Tibial nerve (tissue), 4 donors: ENCODE results near the gene RAPGEF6. TPM values are rescaled to one million over a fixed set of nuclear protein-coding genes. Genes with fewer than 3 reads are reported as not detected.
A peak's percentile ranks its signal among the peaks of the same experiment; 100 is the strongest.

ENCODE experiments used
- DNase-seq, 2 donors: peaks; one replicate each; pipeline ENCODE4 v3.0.0-alpha.2; 2019; ENCODE audit warnings: low spot score in 2 of 2
- H3K27ac ChIP-seq, 4 donors: fragments of 200-600 bp; sonication (generic) in 3 of 4; one replicate each; pipeline ENCODE4 v1.5.1; 2017 to 2019; ENCODE audit warnings: mild to moderate bottlenecking in 1 of 4
- H3K27me3 ChIP-seq, 2 donors: fragments of 200-600 bp; sonication (generic) in 1 of 2; one replicate each; pipeline versions ENCODE4 v1.5.1 to v1.6.0; 2017 to 2019
- H3K36me3 ChIP-seq, 3 donors: fragments of 200-600 bp; sonication (generic); one replicate each; pipeline ENCODE4 v1.5.1; 2018 to 2019
- H3K4me1 ChIP-seq, 4 donors: fragments of 200-600 bp; sonication (generic) in 3 of 4; one replicate each; pipeline ENCODE4 v1.5.1; 2017 to 2019
- H3K4me3 ChIP-seq, 4 donors: fragments of 200-600 bp; sonication (generic) in 3 of 4; one replicate each; pipeline ENCODE4 v1.5.1; 2017 to 2019; ENCODE audit warnings: mild to moderate bottlenecking in 1 of 4, moderate library complexity in 1 of 4
- H3K9me3 ChIP-seq, 4 donors: fragments of 200-600 bp; sonication (generic) in 3 of 4; one replicate each; pipeline ENCODE4 v1.5.1; 2017 to 2019
- CTCF ChIP-seq, 5 experiments: fragments of 200-600 bp in 3 of 5; fragments of 450-650 bp in 2 of 5; sonication (generic) in 3 of 5; IDR thresholded peaks; one replicate each; pipeline ENCODE4 v1.5.1; 2016 to 2019; ENCODE audit warnings: antibody characterized with exemption in 5 of 5, mild to moderate bottlenecking in 3 of 5, moderate library complexity in 2 of 5
- EP300 ChIP-seq, 2 donors: sonication (generic); formaldehyde crosslinking; IDR thresholded peaks; one replicate each; pipeline ENCODE4 v1.6.1; 2017; ENCODE audit warnings: antibody characterized with exemption in 2 of 2, mild to moderate bottlenecking in 1 of 2
- POLR2A ChIP-seq, 2 donors: fragments of 450-650 bp; IDR thresholded peaks; one replicate each; pipeline ENCODE4 v1.6.1; 2017; ENCODE audit warnings: antibody characterized with exemption in 2 of 2, mild to moderate bottlenecking in 2 of 2, moderate library complexity in 2 of 2
- WGBS, 2 donors: methylation state at CpG; one replicate each; pipeline ENCODE4 v1.1.5; 2018; 5-methylcytosine and 5-hydroxymethylcytosine counted together
- total RNA-seq, 4 donors: library from RNA; depleted of rRNA; stranded (reverse); fragments of >200 nt; gene quantifications; one replicate each; pipeline ENCODE4 v1.1.0, GENCODE V29; 2016

Gene RAPGEF6
- total RNA-seq, 4 donors from 2014 or later, result 25.1 to 36.4 (median 26.6) TPM

DNA sequence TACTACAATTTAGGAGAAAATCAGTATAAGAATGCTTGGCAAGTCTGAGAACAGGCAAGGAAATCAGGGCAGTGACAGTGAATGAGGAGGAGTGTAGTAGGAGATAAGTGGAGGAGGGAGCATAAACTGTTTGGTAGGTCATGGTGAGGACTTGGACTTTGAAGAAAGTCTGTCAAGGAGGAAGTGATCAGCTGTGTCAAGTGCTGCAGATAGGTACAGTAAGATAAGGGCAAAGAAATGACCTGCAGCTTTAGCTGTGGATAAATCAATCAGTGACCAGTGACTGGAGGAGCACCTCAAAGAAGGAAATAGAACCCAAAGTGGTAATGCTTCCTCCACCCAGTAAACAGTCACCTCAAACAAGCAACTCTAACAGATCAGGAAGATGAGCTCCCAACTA is 106.3 kb downstream of the RAPGEF6 start:
- no peaks in the 10 kb centered on the region for H3K36me3 ChIP-seq
- H3K27ac ChIP-seq, result no peak overlapping the region
- H3K9me3 ChIP-seq, result no peaks in the 10 kb centered on the region
- no peaks in the 10 kb centered on the region for H3K27me3 ChIP-seq
- DNase-seq, result no peak
- TF ChIP-seq CTCF (IDR thresholded peaks at IDR 0.05) (no peak), EP300 (IDR thresholded peaks at IDR 0.05) (no peak), POLR2A (IDR thresholded peaks at IDR 0.05) (no peak)
- no peak overlapping the region for H3K4me3 ChIP-seq
- H3K4me1 ChIP-seq, result peaks cover 0 to 32% (median 3%) of the 10 kb centered on the region in 4 donors

- WGBS, 2 donors, result 70 to 81% methylated on average over 1 of the region's 1 CpG
- peak in 1 of 2 donors; percentile 64 for TF ChIP-seq EP300 (IDR thresholded peaks at IDR 0.05)
- no peak for TF ChIP-seq CTCF (IDR thresholded peaks at IDR 0.05)
- Histone ChIP-seq H3K36me3 (peaks cover 0 to 1% (median 0%) of the 10 kb centered on the region in 3 donors), H3K27ac (no peak overlapping the region), H3K9me3 (no peaks in the 10 kb centered on the region), H3K4me1 (peaks cover 0 to 11% (median under 1%) of the 10 kb centered on the region in 4 donors), H3K27me3 (no peaks in the 10 kb centered on the region), H3K4me3 (no peak overlapping the region)
- no peak for DNase-seq
These were observed 109.2 kb downstream of the RAPGEF6 start for GRCh38 chr5:131525805-131526204.

DNA sequence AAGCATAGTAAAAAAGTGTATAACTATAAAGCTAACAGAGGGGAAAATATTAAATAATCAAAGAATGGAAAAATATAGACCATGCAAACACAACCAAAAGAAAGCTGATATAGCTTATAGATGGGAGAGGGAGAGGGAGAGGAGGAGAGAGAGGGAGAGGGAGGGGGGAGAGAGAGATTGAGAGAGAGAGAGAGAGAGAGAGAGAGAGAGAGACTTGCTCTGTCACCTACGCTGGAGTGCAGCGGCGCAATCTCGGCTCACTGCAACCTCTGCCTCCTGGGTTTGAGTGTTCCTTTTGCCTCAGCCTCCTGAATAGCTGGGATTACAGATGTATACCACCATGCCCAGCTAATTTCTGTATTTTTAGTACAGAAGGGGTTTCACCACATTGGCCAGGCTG is 110.6 kb downstream of the RAPGEF6 start:
- whole genome bisulfite sequencing, 2 donors, result 90 to 91% methylated on average over 4 of the region's 4 CpGs
- H3K4me1 ChIP-seq, result peaks cover 0 to 9% (median 0%) of the 10 kb centered on the region in 4 donors
- TF ChIP-seq CTCF (IDR thresholded peaks at IDR 0.05), result no peak
- TF ChIP-seq POLR2A (IDR thresholded peaks at IDR 0.05), result no peak
- no peak for TF ChIP-seq EP300 (IDR thresholded peaks at IDR 0.05)
- DNase-seq, result no peak
- H3K27me3 ChIP-seq, result no peaks in the 10 kb centered on the region
- H3K27ac ChIP-seq, result no peak overlapping the region
- no peaks in the 10 kb centered on the region for H3K9me3 ChIP-seq
- H3K4me3 ChIP-seq, result no peak overlapping the region
- H3K36me3 ChIP-seq, result peaks cover 0 to 13% (median 0%) of the 10 kb centered on the region in 3 donors

DNA sequence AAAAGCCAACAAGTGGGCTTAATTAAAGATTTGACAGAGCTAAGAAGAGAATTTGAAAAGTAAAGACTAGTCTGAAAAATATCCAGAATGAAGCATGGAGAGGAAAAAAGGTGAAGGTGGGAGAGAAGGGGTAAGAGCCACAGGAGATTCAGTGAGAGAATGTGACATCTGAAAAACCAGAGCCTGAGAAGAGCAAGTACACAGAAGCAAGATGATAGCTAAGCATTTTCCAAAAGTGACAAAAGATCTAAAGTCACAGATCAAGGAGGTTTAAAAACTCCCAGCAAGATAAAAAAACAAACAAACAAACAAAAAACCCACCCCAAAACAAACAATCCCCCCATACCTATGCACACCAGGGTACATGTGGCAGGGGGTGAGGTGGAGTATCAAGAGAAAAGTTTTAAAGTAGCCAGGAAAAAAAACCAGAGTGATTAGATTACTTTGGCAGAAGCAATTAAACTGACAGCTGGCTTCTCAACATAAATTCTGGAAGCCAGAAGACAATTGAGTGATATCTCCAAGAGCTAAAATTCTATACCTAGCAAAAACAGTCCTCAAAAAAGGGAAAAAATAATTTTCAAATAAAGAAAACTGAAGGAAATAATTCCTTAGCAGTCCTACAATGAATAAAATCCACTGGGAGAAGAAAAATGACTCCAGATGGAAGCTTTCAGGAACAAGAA is 111.4 kb downstream of the RAPGEF6 start:
- Histone ChIP-seq H3K4me1 (peaks cover 0 to 5% (median 0%) of the 10 kb centered on the region in 4 donors), H3K9me3 (no peaks in the 10 kb centered on the region), H3K4me3 (no peak overlapping the region), H3K27me3 (no peaks in the 10 kb centered on the region), H3K36me3 (peaks cover 0 to 20% (median 0%) of the 10 kb centered on the region in 3 donors), H3K27ac (no peak overlapping the region)
- TF ChIP-seq EP300 (IDR thresholded peaks at IDR 0.05) (no peak), CTCF (IDR thresholded peaks at IDR 0.05) (no peak), POLR2A (IDR thresholded peaks at IDR 0.05) (no peak)
- no peak for DNase-seq

- Histone ChIP-seq H3K27ac (no peak overlapping the region), H3K36me3 (peaks cover 0 to 20% (median 0%) of the 10 kb centered on the region in 3 donors), H3K27me3 (no peaks in the 10 kb centered on the region), H3K4me1 (peaks cover 0 to 3% (median 0%) of the 10 kb centered on the region in 4 donors), H3K9me3 (no peaks in the 10 kb centered on the region), H3K4me3 (no peak overlapping the region)
- TF ChIP-seq EP300 (IDR thresholded peaks at IDR 0.05) (no peak), CTCF (IDR thresholded peaks at IDR 0.05) (no peak), POLR2A (IDR thresholded peaks at IDR 0.05) (no peak)
- no peak for DNase-seq
- WGBS, 2 donors, result 94 to 98% methylated on average over 4 of the region's 4 CpGs
These were observed 113.8 kb downstream of the RAPGEF6 start for GRCh38 chr5:131521252-131521651.
